HCT116 (cell line): ENCODE measurements around the gene FTO. TPM values are rescaled to one million over a fixed set of nuclear protein-coding genes. Genes with fewer than 3 reads are reported as not detected.

ENCODE experiments used
- ATAC-seq: fragments of 200-7000 bp; cut with Tn5 transposase; 2 replicates; pipeline ENCODE4 v1.9.1; 2020; ENCODE audit warnings: mild to moderate bottlenecking, moderate library complexity
- BruUV-seq: library from RNA; stranded (reverse); fragments of 400-500 nt; replicated peaks from 2 replicates; lab custom pipeline; 2021; lab: Mats Ljungman, UMichigan
- CTCF ChIA-PET: fragments of 300-600 bp; sonication (Branson Sonifier 250); formaldehyde crosslinking; loops from one replicate; lab custom pipeline; 2021; ENCODE audit warnings: antibody characterized with exemption; lab: Charles Lee
- POLR2A ChIA-PET: fragments of 300-600, 350-600 bp; sonication (Branson Sonifier 250); formaldehyde crosslinking; loops from one replicate; lab custom pipeline; 2021; ENCODE audit warnings: antibody characterized with exemption; lab: Charles Lee
- RAD21 ChIA-PET, 2 experiments: fragments of 300-600 bp; sonication (Branson Sonifier 250); formaldehyde crosslinking; loops; one replicate each; lab custom pipeline; 2023; ENCODE audit warnings: low total read pairs in 2 of 2; ENCODE audit not compliant: uncharacterized antibody in 2 of 2, unreplicated experiment in 2 of 2, low non-redundant PET in 1 of 2; lab: Charles Lee
- DNase-seq: peaks from one replicate; pipeline ENCODE4 v3.0.0-alpha.2; 2010; ENCODE audit warnings: low read depth, low spot score
- H2AFZ ChIP-seq: fragments of 200-600 bp; shearing (Covaris generic), sonication (generic); 2 replicates; pipeline ENCODE4 v1.6.1; 2017; ENCODE audit warnings: low read depth, mixed run types, mixed read lengths, antibody characterized with exemption, low read length; ENCODE audit not compliant: poor library complexity, severe bottlenecking
- H3K27ac ChIP-seq: 2 replicates; pipeline ENCODE4 v1.5.1; 2012; ENCODE audit warnings: low read depth, low read length
- H3K27me3 ChIP-seq: fragments of 200-600 bp; sonication (generic); 2 replicates; pipeline ENCODE4 v1.6.1; 2016; ENCODE audit warnings: mixed run types, low read length, mixed read lengths; ENCODE audit not compliant: insufficient read depth
- H3K36me3 ChIP-seq, 2 experiments: fragments of 200-500 bp in 1 of 2; fragments of 200-600 bp in 1 of 2; sonication (Bioruptor generic) in 1 of 2; sonication (generic) in 1 of 2; 2 replicates each; pipeline versions ENCODE4 v1.5.1 to v1.6.1; 2014 to 2016; ENCODE audit warnings: low read length in 2 of 2, inconsistent platforms in 1 of 2, mixed read lengths in 1 of 2, mixed run types in 1 of 2; ENCODE audit not compliant: insufficient read depth in 2 of 2, control insufficient read depth in 1 of 2
- H3K4me1 ChIP-seq, 2 experiments: fragments of 200-600 bp in 1 of 2; sonication (generic) in 1 of 2; 2 replicates each; pipeline versions ENCODE4 v1.5.1 to v1.6.1; 2012 to 2017; ENCODE audit warnings: low read length in 2 of 2, inconsistent platforms in 1 of 2, mild to moderate bottlenecking in 1 of 2, mixed read lengths in 1 of 2, mixed run types in 1 of 2, moderate library complexity in 1 of 2; ENCODE audit not compliant: insufficient read depth in 2 of 2, control insufficient read depth in 1 of 2
- H3K4me2 ChIP-seq: fragments of 200-600 bp; sonication (generic); 2 replicates; pipeline ENCODE4 v1.6.1; 2017; ENCODE audit warnings: mixed run types, low read length, mixed read lengths
- H3K4me3 ChIP-seq, 2 experiments: fragments of 200-600 bp in 1 of 2; sonication (generic) in 1 of 2; replicated peaks in 1 of 2; 2 replicates each; pipeline ENCODE4 v1.5.1; 2011 to 2016; ENCODE audit warnings: low read length in 2 of 2, control low read depth in 1 of 2, low read depth in 1 of 2, mild to moderate bottlenecking in 1 of 2, mixed read lengths in 1 of 2, mixed run types in 1 of 2
- H3K79me2 ChIP-seq: fragments of 200-600 bp; sonication (generic); 2 replicates; pipeline ENCODE4 v1.6.1; 2017; ENCODE audit warnings: mild to moderate bottlenecking, mixed run types, low read length, moderate library complexity, mixed read lengths; ENCODE audit not compliant: insufficient read depth
- H3K9ac ChIP-seq: fragments of 200-600 bp; sonication (generic); 2 replicates; pipeline ENCODE4 v1.6.1; 2016; ENCODE audit warnings: low read length, mixed read lengths
- H3K9me2 ChIP-seq: fragments of 200-600 bp; sonication (generic), shearing (Covaris generic); 2 replicates; pipeline ENCODE4 v1.6.1; 2017; ENCODE audit warnings: mixed run types, mild to moderate bottlenecking, moderate library complexity; ENCODE audit not compliant: insufficient read depth
- H3K9me3 ChIP-seq, 2 experiments: fragments of 200-500 bp in 1 of 2; fragments of 200-600 bp in 1 of 2; sonication (Bioruptor generic) in 1 of 2; sonication (generic) in 1 of 2; 2 replicates each; pipeline ENCODE4 v1.6.1; 2014 to 2017; ENCODE audit warnings: low read length in 2 of 2, mixed read lengths in 2 of 2, inconsistent platforms in 1 of 2, low read depth in 1 of 2, mild to moderate bottlenecking in 1 of 2, mixed run types in 1 of 2, moderate library complexity in 1 of 2; ENCODE audit not compliant: control insufficient read depth in 1 of 2, insufficient read depth in 1 of 2
- H4K20me1 ChIP-seq: fragments of 200-600 bp; sonication (generic), shearing (Covaris generic); 2 replicates; pipeline ENCODE4 v1.6.1; 2017; ENCODE audit warnings: mixed run types, mild to moderate bottlenecking, moderate library complexity; ENCODE audit not compliant: insufficient read depth
- ATF3 ChIP-seq: IDR thresholded peaks from 2 replicates; pipeline ENCODE4 v1.6.1; 2012
- CBX3 ChIP-seq: IDR thresholded peaks from 2 replicates; pipeline ENCODE4 v1.6.1; 2012; ENCODE audit warnings: low read depth
- EGR1 ChIP-seq: IDR thresholded peaks from 2 replicates; pipeline ENCODE4 v1.6.1; 2012; ENCODE audit warnings: low read depth
- ELF1 ChIP-seq: IDR thresholded peaks from 2 replicates; pipeline ENCODE4 v1.6.1; 2012; ENCODE audit warnings: low read depth, borderline replicate concordance
- FOSL1 ChIP-seq: IDR thresholded peaks from 2 replicates; pipeline ENCODE4 v1.6.1; 2012; ENCODE audit warnings: low read depth
- MAX ChIP-seq: IDR thresholded peaks from 2 replicates; pipeline ENCODE4 v1.6.1; 2012
- POLR2A ChIP-seq: IDR thresholded peaks from 2 replicates; pipeline ENCODE4 v1.7.0; 2011; ENCODE audit warnings: borderline replicate concordance; ENCODE audit not compliant: insufficient read depth, insufficient read length; ENCODE audit errors: extremely low read depth
- POLR2AphosphoS5 ChIP-seq: IDR thresholded peaks from 2 replicates; pipeline ENCODE4 v1.6.1; 2011; ENCODE audit warnings: mild to moderate bottlenecking, low read depth, low read length, moderate library complexity
- RAD21 ChIP-seq: IDR thresholded peaks from 2 replicates; pipeline ENCODE4 v1.6.1; 2012; ENCODE audit warnings: low read depth, mild to moderate bottlenecking
- SIN3A ChIP-seq: IDR thresholded peaks from 2 replicates; pipeline ENCODE4 v1.6.1; 2012; ENCODE audit warnings: low read depth
- SRF ChIP-seq: IDR thresholded peaks from 2 replicates; pipeline ENCODE4 v1.6.1; 2012; ENCODE audit warnings: low read depth
- ZBTB33 ChIP-seq: IDR thresholded peaks from 2 replicates; pipeline ENCODE4 v1.6.1; 2011; ENCODE audit warnings: mild to moderate bottlenecking, low read length, moderate library complexity; ENCODE audit not compliant: insufficient replicate concordance; ENCODE audit errors: extremely low read depth
- ZNF274 ChIP-seq: fragments of 200-500 bp; sonication (Bioruptor generic); IDR thresholded peaks from 2 replicates; pipeline ENCODE4 v1.6.1; 2014; ENCODE audit warnings: mild to moderate bottlenecking, low read depth, low read length, inconsistent platforms
- intact Hi-C: fragments of 100-400 bp; cut with micrococcal nuclease; formaldehyde crosslinking; loops from 2 replicates; pipeline ENCODE4 v1.10.0; 2022
- total RNA-seq: library from RNA; stranded (reverse); gene quantifications from one replicate; pipeline ENCODE4 v1.2.1, GENCODE V29; 2021; ENCODE audit not compliant: unreplicated experiment

Gene FTO
- total RNA-seq, 1 experiment from 2014 or later: 55.2 TPM

- no peak overlapping the region for H3K27ac ChIP-seq
- peaks cover 0 to 5% of the 10 kb centered on the region in 2 experiments; a peak in 1 of 4 replicates for H3K4me1 ChIP-seq
- BruUV-seq: no TSS peak
- RAD21 ChIA-PET: no interaction called here
- ATAC-seq: no peak
- H3K79me2 ChIP-seq: no peaks in the 10 kb centered on the region
- CTCF ChIA-PET: no interaction called here
- no peak overlapping the region for H3K9ac ChIP-seq
- no peaks in the 10 kb centered on the region for H3K36me3 ChIP-seq
- H3K4me3 ChIP-seq: no peak overlapping the region
- no peak for DNase-seq
- no peaks in the 10 kb centered on the region for H3K27me3 ChIP-seq
- no peaks in the 10 kb centered on the region for H4K20me1 ChIP-seq
- H3K9me3 ChIP-seq: no peaks in the 10 kb centered on the region
- TF ChIP-seq SIN3A (no peak), RAD21 (no peak), ZNF274 (no peak), ELF1 (no peak), EGR1 (no peak), CBX3 (no peak), POLR2AphosphoS5 (no peak), ATF3 (no peak), POLR2A (no peak), MAX (no peak), ZBTB33 (no peak), FOSL1 (no peak), SRF (no peak)
- no peak overlapping the region for H3K4me2 ChIP-seq
- POLR2A ChIA-PET: no interaction called here
- no peaks in the 10 kb centered on the region for H3K9me2 ChIP-seq
- H2AFZ ChIP-seq: no peak overlapping the region
- intact Hi-C loops: no loop called here
Measured at GRCh38 chr16:53908731-53909130, 204.8 kb downstream of the FTO start.
